HPDE6-E6E7 (cell line): ENCODE measurements around the gene DIRAS1.
"Not testable (repeated sequence)": the region's sequence is repeated elsewhere in the genome, so short reads cannot be mapped to it uniquely, and the experiment has no call there.

Experiments
- DNase-seq: peaks from one replicate; pipeline ENCODE4 v3.0.0; 2011; ENCODE audit warnings: missing footprints; ENCODE audit errors: extremely low spot score

The DIRAS1 gene

DNA sequence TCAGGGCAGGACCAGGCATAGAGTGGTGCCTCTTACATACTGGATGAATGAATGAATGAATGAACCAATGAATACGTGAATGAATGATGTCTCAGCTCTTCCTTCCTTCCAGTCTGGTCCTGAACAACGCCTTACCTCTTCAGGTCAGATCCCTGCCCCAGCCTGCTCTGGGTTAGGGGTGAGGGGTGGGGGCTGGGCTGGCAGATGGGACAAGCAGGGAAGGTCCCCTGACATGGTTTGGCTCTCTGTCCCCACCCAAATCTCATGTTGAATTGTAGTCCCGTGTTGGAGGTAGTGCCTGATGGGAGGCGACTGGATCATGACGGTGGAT, 9.3 kb downstream of the DIRAS1 start:
- no peak for DNase-seq

DNA sequence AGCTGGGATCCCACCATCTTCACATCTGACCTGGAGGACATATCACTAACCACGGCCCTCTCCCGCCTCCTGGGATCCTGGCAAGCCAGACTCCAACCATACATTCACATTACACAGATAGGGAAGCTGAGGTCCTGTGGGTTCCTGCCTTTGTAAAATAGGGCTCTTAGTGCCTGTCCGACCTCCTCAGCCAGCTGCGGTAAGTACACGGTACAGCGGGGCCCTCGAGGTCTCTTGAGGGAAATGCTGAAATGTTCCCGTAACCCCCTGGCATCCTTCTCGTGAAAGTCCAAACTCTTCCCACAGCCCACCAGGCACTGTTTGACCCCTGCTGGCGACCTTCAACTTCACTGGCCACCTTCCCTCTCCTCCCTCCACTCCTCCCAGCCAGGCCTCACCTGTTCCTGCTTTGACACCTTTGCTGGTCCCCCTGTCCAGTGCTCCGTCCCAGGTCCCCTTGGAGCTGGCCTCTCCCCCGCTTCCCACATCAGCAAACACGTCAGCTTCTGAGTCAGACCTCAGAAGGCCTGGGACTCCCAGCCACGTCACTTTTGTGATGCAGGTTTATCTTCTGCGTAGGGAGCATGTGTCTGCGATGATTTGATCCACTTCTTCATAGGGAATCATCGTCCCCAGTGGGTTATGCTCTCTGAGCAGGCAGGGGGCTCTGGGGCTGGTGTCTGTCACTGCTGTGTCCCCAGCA, 9.8 kb downstream of the DIRAS1 start:
- DNase-seq = no peak

DNA sequence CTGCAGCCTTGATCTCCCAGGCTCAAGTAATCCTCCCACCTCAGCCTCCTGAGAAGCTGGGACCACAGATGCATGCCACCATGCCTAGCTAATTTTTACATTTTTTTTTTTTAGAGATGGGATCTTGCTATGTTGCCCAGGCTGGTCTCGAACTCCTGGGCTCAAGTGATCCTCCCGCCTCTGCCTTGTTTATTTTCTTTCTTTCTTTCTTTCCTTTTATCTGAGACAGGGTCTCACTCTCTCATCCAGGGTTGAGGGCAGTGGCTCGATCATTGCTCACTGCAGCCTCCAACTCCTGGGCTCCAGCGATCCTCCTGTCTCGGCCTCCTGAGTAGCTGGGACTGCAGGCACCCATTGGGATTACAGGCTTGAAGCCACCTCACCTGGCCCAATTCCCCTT, 14.9 kb downstream of the DIRAS1 start:
- DNase-seq = no peak

DNA sequence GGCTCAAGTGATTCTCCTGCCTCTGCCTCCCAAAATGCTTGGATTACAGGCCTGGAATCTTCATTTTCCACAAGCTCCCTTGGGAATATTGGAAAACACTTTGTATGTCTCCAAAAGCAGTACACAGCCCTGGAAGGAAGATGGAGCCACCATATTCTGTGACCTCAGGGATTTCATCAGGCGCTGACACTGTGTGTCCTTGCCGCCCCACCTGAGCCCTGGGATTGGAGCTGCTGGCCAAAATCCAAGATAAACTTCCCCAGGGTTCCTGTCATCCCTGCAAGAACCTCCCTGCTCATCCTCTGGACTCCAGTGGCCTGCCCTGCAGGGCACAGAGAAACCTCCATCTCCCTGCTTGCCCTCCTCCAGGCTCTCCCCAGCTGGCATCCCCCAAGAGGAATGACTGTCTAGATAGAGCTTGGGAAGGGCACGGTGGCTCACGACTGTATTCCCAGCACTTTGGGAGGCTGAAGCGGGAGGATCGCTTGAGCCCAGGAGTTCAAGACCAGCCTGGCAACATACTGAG, 17.4 kb downstream of the DIRAS1 start:
- DNase-seq = no peak

DNA sequence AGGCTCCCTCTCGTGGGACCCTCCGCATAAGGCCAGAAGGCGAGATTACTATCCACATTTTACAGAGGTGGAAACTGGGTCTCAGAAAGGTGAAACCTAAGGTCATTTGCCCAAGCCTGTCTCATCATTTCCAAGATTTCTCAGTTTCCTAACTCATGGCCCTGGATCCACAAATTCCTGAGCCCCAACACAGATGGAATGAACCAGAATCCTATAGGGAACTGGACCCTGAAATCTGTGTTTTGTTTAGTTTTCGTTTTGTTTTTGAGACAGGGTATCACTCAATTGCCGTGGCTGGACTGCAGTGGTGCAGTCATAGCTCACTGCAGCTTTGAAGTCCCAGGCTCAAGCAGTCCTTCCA, 18.1 kb downstream of the DIRAS1 start:
- DNase-seq = no peak

DNA sequence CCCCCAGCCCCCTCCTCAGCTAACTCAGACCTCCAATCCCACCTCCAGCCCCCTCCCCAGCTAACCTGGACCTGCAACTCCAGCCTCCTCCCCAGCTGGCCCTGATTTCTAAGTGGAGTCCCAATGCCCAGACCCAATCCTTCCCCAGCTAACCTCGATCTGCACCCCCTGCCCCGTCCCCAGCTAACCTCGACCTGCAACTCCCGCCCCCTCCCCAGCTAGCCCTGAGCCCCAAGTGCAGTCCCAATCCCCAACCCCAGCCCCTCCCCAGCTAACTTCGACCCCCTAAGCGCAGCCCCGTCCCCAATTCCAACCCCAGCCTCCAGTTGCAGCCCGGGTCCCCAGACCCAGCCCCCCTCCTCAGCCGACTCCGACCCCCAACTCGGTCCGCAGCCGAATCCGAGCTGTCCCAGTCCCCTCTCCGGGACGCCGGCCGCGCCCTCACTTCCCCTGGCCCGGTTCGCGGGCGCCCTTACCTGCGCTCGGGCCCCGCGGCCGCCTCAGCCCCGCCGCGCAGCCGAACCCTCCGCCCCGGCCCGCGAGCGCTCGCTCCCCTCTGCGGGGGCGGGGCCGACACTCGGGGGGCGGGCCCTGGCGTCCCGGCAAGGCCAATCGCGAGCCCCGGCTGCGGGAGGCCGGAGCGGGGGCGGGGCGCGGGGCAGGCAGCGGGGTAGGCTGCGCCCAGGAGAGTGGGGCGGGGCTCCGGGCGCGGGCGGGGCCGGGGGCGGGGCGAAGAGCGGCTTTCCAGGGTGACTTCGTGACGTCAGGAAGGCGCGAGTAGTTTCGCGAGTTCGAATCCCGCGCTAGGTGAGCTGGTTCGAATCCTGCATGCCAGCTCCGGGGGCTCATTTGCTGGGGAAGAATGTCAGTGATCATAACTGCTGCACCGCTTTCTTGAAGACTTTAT, 18.7 kb downstream of the DIRAS1 start, which contains the start of gene GNG7:
Gene GNG7 (minus strand): TSS at position 525 of the 907 bp plus-strand sequence. CDS start 182,006 bp downstream, outside the sequence.
- peak; percentile 50 for DNase-seq

DNA sequence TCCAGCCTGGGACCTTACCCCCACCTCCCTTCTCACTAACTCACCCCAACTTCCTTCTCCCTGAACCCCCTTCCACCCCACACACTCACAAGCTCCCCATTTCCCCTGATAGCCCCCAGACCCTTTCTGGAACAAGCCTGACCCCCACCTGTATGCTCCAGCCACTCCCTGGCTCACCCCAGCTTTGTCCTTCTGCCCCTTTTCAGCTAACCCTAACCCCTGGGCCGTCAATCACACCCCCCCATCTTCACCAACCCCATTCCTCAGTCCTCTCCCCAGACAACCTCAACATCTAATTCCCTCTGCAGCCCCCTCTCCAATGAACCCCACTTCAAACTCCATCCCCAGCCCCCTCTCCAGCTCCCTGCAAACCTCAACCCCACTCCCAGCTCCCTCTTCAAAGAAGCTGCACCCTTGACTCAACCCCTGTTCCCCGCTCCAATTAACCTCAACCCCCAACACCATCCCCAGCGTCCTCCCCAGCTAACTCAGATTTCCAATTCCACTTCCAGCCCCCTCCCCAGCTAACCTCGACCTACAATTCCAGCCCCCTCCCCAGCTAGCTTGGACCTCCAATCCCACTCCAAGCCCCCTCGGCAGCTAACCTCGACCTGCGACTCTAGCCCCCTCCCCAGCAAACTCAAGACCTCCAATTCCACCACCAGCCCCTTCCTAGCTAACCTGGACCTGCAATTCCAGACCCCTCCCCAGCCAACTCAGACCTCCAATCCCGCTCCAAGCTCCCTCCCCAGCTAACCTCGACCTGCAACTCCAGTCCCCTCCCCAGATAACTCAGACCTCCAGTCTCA, 19.6 kb downstream of the DIRAS1 start:
- no peak for DNase-seq

DNA sequence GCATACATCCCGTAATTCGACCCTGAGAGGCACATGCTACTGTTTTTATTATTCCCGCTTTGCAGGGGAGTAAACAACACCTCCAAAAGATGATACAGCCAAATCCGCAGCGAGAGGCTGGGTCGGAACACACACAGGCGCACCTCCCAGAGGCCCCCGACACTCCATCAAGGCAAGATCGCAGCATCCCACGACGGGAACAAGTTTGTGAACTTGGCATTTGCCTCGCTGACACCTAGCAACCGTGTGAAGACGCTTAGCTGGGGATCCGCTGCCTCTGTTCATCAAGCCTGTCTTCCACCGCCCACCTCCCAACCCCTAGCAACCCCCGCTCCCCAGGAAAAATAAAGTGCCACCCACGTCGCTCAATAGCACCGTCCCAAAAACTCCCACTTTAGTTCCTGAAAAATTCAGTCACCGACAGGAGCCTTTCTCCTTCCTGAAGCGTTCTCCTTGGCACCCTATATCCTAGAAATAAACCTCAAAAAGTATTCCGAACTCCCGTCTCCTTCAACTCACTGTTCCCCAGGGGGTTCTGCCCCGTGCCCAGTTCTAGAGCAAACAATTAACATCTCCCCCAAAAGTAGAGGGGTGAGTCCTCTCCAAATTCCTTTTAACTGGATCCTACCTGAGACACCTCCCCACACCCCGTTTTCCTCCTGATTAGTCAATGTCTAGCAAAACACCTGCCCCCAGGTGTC, 20.4 kb downstream of the DIRAS1 start:
- no peak for DNase-seq

DNA sequence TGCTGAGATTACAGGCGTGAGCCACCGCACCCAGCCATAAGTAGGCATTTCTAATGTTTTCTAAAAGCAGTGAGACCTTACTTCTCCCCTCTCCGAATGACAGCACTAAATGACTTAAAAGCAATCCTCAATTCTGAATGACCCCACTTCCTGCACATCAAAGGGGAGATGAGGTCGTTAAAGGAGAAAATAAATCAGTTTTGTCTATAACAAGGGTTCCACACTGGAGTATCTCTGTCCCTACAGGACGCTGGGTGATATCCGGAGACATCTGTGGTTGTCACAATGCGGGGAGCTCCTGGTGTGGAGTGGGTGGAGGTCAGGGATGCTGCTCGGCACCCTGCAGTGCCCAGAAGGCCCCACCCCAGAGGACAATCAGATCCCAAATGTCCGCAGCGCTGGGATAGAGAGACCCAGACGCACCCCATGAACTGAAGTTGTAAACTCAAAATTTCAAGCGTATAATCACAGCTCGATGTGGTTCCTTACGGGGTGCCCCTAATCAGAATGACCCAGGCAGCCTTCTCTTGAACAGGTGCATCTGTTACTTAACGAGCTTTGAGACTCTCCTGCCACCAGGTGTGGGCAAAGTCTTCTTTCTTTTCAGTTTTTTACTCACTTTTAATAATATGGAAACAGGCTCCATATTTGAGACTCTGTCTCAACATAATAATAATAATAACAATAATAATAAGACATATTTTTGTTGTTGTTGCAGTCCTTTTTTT, 21.6 kb downstream of the DIRAS1 start:
- no peak for DNase-seq

DNA sequence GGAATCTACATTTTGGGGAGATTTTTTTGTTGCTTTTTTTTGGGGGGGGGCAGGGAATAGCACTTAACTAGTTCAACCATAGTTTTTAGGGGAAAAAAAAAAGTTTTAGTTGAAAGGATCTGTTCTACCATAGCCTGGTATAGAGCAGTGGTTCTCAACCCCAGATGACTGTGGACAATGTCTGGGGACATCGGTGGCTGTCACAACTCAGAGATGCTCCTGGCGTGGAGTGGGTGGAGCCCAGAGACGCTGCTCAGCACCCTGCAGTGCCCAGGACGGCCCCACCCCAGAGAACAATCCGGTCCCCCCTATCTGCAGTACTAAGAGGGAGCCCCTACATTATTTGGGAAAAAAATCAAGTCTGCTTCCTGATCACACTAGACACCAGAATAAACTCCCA, 27.0 kb downstream of the DIRAS1 start:
- DNase-seq = no peak

DNA sequence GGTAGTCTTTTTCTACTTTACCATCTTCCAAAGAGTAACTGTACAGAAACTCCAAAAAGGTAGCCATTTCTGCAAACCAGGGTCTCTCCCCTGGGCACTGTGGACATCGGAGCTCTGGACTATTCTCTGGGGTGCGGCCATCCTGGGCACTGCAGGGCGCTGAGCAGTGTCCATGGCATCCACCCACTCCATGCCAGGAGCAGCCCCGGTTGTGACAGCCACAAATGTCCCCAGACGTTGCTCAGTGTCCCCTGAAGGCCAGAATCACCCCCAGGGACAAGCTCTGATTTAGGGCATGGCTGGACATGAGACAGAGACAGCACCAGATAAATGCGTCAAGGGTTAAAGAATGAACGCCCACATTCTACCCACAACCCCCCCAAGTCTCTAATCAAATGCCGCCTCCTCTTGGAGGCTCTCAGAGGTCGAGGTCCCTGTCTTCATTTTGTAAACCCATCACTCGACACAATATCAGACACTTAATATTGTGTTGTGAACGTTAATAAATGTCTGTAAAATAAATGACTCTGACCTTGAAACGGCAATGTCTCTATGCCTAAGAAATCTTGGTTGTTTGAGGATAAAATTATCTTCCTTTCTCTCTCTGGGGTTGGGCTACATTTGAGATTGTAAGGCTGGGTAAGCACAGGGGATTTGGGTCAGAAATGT, 27.5 kb downstream of the DIRAS1 start:
- DNase-seq = no peak

DNA sequence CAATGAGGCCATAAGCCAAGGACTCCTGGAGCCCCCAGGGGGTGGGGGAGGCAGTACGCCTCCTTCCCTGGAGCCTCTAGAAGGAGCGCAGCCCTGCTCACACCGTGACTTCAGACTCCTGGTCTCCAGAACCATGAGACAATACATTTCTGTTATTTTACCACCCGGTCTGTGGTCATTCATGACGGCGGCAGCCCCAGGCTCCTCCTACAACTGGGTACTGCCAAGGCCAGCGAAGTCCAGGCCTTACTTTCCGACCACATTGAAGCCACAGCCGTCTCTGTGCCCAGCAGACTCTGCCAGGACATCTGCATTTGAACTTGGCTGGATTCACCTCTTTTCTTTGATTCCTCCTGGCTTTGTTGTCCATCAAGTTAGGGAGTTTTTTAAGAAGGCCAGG, 29.2 kb downstream of the DIRAS1 start:
- DNase-seq = no peak

DNA sequence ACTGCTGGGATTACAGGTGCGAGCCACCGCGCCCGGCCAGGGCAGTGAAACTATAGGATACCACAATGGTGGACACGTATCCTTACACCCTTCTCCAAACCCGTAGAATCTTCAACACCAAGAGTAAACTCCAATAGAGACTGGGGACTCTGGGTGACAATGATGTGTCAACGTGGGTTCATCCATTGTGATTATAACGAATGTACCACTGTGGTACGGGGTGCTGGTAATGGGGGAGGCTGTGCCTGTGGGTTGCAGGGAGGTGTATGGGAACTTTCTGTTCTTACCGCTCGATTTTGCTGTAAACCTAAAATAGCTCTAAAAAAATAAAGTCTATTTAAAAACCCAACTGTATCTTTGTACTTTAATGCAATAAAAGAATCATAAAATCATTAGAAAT, 30.3 kb downstream of the DIRAS1 start:
- no peak for DNase-seq

DNA sequence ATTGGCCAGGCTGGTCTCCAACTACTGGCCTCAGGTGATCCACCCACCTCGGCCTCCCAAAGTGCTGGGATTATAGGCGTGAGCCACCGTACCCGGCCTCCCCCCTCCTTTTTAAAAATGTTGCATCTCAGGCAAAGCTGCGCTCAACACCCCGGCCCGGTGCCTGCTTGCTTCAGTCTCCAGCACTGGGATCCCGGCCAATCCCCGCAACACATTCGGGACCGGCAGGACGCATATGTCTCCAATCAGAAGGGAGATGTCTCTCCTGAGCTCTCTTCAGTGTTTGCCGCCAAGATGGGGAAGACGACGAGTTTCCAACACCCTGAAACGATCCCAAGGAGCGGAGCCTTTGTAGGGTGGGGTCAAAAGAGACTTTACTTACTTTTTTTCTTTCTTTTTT, 34.8 kb downstream of the DIRAS1 start:
- no peak for DNase-seq

DNA sequence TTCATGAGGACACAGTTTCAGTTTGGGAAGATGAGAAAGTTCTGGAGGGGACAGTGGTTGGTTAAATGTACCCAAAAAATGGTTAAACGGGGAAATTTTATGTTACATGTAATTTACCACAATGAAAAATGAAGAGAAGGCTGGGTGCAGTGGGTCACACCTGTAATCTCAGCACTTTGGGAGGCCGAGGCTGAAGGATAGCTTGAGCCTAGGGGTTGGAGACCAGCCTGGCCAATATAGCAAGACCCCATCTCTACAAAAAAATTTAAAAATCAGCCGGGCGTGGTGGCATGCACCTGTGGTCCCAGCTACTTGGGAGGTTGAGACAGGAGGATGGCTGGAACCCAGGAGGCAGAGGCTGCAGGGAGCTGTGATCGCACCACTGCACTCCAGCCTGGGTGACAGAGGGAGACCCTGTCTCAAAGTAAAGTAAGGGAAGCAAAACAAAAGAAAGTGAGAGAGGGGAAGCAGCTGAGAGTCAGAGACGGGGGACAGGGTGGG, 35.9 kb downstream of the DIRAS1 start:
- no peak for DNase-seq

DNA sequence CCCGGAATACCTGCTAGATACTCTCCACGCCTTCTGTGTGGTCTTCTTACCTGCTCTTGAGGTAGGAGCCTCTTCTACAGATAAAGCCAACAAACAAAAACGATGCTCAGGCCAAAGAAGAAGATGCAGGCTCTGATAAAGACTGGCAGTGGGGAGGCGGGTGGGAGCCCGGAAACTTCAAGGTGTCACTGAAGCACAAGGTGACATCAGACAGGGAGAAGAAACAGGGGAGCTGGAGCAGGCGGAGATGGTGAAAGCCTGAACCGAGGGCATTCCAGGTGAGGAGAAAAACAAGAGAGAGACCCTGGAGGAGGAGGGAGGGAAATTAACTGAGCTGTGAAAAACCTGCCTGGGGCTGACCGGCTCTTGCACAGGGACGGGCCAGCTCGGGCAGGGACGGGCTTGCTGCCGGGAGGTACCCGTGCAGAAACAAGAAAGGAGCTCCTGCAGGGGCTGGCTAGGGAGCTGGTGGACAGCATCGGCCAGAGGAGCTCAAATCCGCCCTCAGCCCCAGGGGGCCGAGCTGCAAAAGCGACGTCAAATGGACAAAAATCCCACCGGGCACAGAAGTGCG, 37.7 kb downstream of the DIRAS1 start:
- no peak for DNase-seq

DNA sequence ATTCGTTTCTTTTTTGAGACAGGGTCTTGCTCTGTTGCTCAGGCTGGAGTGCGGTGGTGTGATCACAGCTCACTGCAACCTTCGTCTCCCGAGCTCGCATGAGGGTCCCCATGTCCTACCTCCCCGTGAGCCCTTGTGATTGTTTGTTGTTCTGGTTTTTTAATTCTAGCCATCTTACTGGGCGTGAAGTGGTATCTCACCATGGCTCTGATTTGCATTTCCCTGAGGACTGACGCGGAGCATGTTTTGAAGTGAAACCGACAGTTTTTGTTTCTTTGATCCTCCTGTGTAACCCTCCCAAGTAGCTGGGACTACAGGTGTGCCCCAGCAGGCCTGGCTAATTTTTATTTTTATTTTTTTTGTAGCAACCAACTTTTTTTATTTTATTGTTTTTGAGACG, 40.4 kb downstream of the DIRAS1 start:
- no peak for DNase-seq

DNA sequence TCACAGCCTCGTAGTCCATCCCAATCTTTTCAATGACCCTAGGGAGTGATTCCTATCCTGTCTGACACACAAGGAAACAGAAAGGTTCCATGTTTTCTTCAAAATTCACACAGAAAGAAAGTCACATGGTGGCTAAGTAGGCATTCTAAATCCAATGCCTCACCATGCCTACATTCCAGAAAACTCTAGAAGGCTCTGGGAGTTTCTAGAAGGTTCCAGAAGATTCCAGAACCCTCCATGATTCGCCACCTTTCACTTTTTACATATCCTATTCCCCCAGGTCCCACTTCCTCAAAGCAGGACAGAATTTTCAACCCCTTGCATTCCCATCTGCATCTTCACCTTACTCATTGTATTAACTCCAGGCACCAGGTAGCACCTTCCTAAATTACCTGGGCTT, 41.7 kb downstream of the DIRAS1 start:
- DNase-seq = no peak

DNA sequence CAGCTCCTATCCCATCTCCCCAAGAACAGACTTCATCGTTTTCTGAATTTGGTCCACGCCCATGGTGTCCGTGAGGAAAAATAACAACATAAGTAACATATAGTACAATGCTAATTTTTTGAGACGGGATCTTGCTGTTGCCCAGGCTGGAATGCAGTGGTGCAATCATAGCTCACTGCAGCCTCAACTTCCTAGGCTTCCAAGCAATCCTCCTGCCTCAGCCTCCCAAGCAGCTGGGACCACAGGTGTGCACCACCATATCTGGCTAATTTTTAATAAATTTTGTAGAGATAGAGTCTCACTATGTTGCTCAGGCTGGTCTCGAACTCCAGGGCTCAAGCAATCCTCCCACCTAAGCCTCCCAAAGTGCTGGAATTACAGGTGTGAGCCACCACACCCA, 42.2 kb downstream of the DIRAS1 start:
- DNase-seq = not testable (repeated sequence)
